K562 (cell line): ENCODE measurements around the gene CD164. TPM values are rescaled to one million over a fixed set of nuclear protein-coding genes. Genes with fewer than 3 reads are reported as not detected.
A peak's percentile ranks its signal among the peaks of the same experiment; 100 is the strongest.

Experiments
- BRD9 ChIP-seq: fragments of 450-650 bp; IDR thresholded peaks from 2 replicates; pipeline ENCODE4 v1.6.1; 2018; ENCODE audit warnings: low read depth; ENCODE audit not compliant: partially characterized antibody
- CBX8 ChIP-seq: fragments of 200-600 bp; sonication (generic); IDR thresholded peaks from 2 replicates; pipeline ENCODE4 v1.6.1; 2012; ENCODE audit warnings: borderline replicate concordance, mixed run types, low read depth, mild to moderate bottlenecking, moderate library complexity, mixed read lengths, low read length, control low read depth, inconsistent platforms; ENCODE audit not compliant: poor library complexity, severe bottlenecking; ENCODE audit errors: extremely low read depth
- CREB1 ChIP-seq, 2 experiments: sonication (generic) in 1 of 2; formaldehyde crosslinking in 1 of 2; IDR thresholded peaks; 2 replicates each; pipeline versions ENCODE4 v1.6.1 to v1.8.0; 2012 to 2022; ENCODE audit warnings: inconsistent platforms in 1 of 2, mild to moderate bottlenecking in 1 of 2, missing genetic modification reagents in 1 of 2, moderate library complexity in 1 of 2
- KDM2B ChIP-seq: fragments of 250-450 bp; sonication (Bioruptor Pico); IDR thresholded peaks from 2 replicates; pipeline ENCODE4 v1.8.0; 2021; ENCODE audit warnings: mild to moderate bottlenecking, moderate library complexity
- MYC ChIP-seq, 2 experiments: fragments of 250-450 bp in 1 of 2; sonication (Bioruptor Pico) in 1 of 2; IDR thresholded peaks; 2 replicates each; pipeline versions ENCODE4 v1.5.1 to v1.6.1; 2012 to 2021; ENCODE audit warnings: low read depth in 2 of 2, borderline replicate concordance in 1 of 2, improper control_type of control experiment in 1 of 2, low read length in 1 of 2, mild to moderate bottlenecking in 1 of 2, moderate library complexity in 1 of 2
- PML ChIP-seq: IDR thresholded peaks from 2 replicates; pipeline ENCODE4 v1.6.1; 2012; ENCODE audit warnings: low read length, inconsistent platforms
- RHOXF2B ChIP-seq: fragments of 250-450 bp; sonication (Bioruptor Pico); conservative IDR thresholded peaks from 2 replicates; pipeline ENCODE4 v1.5.1; 2021
- SAP30 ChIP-seq: fragments of 200-600 bp; sonication (generic); IDR thresholded peaks from 2 replicates; pipeline ENCODE4 v1.6.1; 2012; ENCODE audit warnings: borderline replicate concordance, low read depth, mild to moderate bottlenecking, moderate library complexity, low read length, control low read depth, inconsistent platforms; ENCODE audit not compliant: insufficient read depth, poor library complexity, severe bottlenecking
- XRCC3 ChIP-seq: fragments of 450-650 bp; IDR thresholded peaks from 2 replicates; pipeline ENCODE4 v1.6.1; 2017; ENCODE audit warnings: mild to moderate bottlenecking, moderate library complexity
- ZC3H4 ChIP-seq: sonication (generic); formaldehyde crosslinking; IDR thresholded peaks from 2 replicates; pipeline ENCODE4 v1.9.0; 2021; ENCODE audit warnings: missing genetic modification reagents, borderline replicate concordance
- ZKSCAN1 ChIP-seq: fragments of 150-350 bp; IDR thresholded peaks from 2 replicates; pipeline ENCODE4 v1.6.1; 2016; ENCODE audit warnings: low read depth, low read length
- polyA plus RNA-seq, 8 experiments: library from polyadenylated mRNA; depleted of rRNA in 4 of 8; stranded (reverse) in 5 of 8; unstranded in 3 of 8; fragments of >200 nt; fragmentation: Nextera tagmentation in 2 of 8; fragmentation: Illumina TruSeq in 1 of 8; extraction: Ambion mirVana in 2 of 8; extraction: Trizol in 1 of 8; gene quantifications; 2 replicates each; pipeline versions ENCODE4 v1.2.1 to v1.2.3, GENCODE V29; 2011 to 2014; ENCODE audit warnings: inconsistent platforms in 1 of 8, missing spikeins in 1 of 8
- total RNA-seq, 7 experiments: library from RNA; depleted of rRNA in 6 of 7; stranded (reverse); fragments of >200 nt in 6 of 7; fragmentation: Illumina TruSeq in 2 of 7; extraction: Trizol in 2 of 7; gene quantifications; 2 replicates each; pipeline versions ENCODE4 v1.2.1 to v1.2.3, GENCODE V29; 2011 to 2021; ENCODE audit warnings: low replicate concordance in 1 of 7
- TF ChIP-seq, protein P1 (sequence below), 2 experiments: fragments of 450-650 bp; IDR thresholded peaks; 2 replicates each; pipeline ENCODE4 v1.6.1; 2016; ENCODE audit warnings: mild to moderate bottlenecking in 2 of 2, borderline replicate concordance in 1 of 2, low read depth in 1 of 2, moderate library complexity in 1 of 2
- TF ChIP-seq, protein P2 (sequence below): IDR thresholded peaks from 2 replicates; pipeline ENCODE4 v1.6.1; 2016; ENCODE audit warnings: missing genetic modification characterization, missing compliant biosample characterization
- TF ChIP-seq, protein P3 (sequence below), 2 experiments: IDR thresholded peaks; 2 replicates each; pipeline ENCODE4 v1.6.1; 2011; ENCODE audit warnings: borderline replicate concordance in 1 of 2, control low read depth in 1 of 2, low read depth in 1 of 2, low read length in 1 of 2, mild to moderate bottlenecking in 1 of 2, mixed read lengths in 1 of 2, moderate library complexity in 1 of 2; ENCODE audit not compliant: insufficient read depth in 1 of 2, insufficient read length in 1 of 2, poor library complexity in 1 of 2, severe bottlenecking in 1 of 2; ENCODE audit errors: extremely low read depth in 1 of 2

Gene CD164
- total and polyA plus RNA-seq, 9 of the 15 experiments (the other 6 are each of a cell fraction or from before 2014, with no cell fraction given) = 79.5 to 317 (median 165) TPM

DNA sequence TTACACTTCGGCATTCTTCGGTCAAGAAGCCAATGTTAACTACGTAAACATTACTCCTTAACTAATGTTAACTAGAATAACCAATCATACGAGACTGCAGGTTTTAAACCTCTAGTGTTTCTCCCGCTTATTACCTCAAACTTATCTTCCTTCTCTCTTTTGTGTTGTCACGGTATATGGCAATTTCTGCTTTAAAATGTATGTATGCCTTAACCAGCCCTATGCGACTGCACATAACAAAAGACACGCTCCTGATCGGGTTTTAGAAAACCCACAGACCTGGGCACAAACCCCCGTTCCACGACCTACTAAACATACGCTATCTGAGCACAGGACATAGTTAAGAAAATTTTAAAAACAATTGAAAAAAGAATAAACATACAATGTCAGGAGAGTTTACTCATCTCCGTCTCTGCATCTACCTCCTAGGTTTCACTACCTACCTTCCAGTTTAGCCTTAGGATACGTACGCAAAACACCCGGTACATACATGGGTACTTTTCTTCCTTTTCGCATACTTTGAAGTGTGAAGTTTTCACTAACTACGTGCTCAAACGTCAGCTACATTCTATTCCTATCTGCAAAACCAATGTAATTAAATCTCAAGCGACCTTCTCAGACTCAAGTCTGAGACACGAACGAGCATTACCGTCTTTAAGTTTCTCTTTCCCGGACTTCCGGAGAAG, 1.1 kb downstream of the CD164 start (continued):
- TF ChIP-seq, protein P1, sequence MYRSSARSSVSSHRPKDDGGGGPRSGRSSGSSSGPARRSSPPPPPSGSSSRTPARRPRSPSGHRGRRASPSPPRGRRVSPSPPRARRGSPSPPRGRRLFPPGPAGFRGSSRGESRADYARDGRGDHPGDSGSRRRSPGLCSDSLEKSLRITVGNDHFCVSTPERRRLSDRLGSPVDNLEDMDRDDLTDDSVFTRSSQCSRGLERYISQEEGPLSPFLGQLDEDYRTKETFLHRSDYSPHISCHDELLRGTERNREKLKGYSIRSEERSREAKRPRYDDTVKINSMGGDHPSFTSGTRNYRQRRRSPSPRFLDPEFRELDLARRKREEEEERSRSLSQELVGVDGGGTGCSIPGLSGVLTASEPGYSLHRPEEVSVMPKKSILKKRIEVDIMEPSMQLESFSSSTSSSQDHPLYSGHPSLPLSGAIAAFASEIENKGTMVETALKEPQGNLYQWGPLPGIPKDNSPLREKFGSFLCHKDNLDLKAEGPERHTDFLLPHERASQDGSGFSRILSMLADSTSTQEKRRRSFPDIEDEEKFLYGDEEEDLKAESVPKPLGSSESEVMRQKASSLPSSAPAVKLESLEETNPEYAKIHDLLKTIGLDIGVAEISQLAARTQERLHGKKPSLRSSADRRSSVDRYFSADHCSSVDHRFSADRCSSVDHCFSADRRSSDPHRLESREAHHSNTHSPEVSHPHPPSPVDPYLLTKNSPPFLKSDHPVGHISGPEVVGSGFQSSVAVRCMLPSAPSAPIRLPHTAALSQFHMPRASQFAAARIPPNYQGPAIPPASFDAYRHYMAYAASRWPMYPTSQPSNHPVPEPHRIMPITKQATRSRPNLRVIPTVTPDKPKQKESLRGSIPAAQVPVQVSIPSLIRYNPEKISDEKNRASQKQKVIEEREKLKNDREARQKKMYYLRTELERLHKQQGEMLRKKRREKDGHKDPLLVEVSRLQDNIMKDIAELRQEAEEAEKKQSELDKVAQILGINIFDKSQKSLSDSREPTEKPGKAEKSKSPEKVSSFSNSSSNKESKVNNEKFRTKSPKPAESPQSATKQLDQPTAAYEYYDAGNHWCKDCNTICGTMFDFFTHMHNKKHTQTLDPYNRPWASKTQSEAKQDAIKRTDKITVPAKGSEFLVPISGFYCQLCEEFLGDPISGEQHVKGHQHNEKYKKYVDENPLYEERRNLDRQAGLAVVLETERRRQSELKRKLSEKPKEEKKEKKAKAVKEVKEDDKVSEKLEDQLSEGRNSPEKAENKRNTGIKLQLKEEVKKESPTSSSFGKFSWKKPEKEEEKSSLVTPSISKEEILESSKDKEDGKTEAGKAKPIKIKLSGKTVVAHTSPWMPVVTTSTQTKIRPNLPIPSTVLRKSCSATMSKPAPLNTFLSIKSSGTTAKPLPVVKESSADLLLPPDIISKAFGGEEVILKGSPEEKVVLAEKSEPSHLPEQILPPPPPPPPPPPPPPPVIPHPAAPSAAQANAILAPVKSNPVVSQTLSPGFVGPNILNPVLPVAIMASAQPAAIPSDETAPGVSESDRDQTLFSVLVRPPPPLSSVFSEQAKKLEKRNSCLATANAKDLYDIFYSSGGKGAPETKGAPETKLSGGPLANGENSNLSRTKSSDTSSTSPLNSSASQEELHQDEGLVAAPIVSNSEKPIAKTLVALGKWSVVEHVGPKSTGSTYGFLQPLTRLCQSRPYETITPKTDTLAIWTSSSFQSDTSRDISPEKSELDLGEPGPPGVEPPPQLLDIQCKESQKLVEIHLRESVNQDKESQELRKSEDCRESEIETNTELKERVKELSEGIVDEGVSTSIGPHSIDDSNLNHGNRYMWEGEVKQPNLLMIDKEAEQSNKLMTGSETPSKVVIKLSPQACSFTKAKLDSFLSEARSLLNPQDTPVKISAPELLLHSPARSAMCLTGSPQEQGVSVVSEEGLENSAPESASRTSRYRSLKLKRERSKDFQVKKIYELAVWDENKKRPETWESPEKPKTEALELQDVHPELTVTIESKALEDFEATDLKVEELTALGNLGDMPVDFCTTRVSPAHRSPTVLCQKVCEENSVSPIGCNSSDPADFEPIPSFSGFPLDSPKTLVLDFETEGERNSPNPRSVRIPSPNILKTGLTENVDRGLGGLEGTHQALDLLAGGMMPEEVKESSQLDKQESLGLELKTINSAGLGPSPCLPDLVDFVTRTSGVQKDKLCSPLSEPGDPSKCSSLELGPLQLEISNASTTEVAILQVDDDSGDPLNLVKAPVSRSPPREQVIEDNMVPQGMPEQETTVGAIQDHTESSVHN (IDR thresholded peaks at IDR 0.05; ENCODE audit: borderline replicate concordance in 1 of 2, low read depth in 1 of 2) = no peak
- TF ChIP-seq RHOXF2B (CRISPR knock-in tag) (no peak), XRCC3 (no peak), ZC3H4 (CRISPR knock-in tag) (no peak), BRD9 (peak; percentile 46), MYC (IDR thresholded peaks at IDR 0.05; ENCODE audit: low read depth, low read length) (no peak), MYC (CRISPR knock-in tag; IDR thresholded peaks at IDR 0.05; ENCODE audit: borderline replicate concordance, low read depth) (no peak), KDM2B (CRISPR knock-in tag) (no peak), PML (no peak), SAP30 (peak; percentile 50), CBX8 (no peak), ZKSCAN1 (no peak), CREB1 (IDR thresholded peaks at IDR 0.05) (no peak), CREB1 (CRISPR knock-in tag; IDR thresholded peaks at IDR 0.05) (0 out of 2 replicates have a peak, but pooled peaks have one; percentile 24)
- TF ChIP-seq, protein P2, sequence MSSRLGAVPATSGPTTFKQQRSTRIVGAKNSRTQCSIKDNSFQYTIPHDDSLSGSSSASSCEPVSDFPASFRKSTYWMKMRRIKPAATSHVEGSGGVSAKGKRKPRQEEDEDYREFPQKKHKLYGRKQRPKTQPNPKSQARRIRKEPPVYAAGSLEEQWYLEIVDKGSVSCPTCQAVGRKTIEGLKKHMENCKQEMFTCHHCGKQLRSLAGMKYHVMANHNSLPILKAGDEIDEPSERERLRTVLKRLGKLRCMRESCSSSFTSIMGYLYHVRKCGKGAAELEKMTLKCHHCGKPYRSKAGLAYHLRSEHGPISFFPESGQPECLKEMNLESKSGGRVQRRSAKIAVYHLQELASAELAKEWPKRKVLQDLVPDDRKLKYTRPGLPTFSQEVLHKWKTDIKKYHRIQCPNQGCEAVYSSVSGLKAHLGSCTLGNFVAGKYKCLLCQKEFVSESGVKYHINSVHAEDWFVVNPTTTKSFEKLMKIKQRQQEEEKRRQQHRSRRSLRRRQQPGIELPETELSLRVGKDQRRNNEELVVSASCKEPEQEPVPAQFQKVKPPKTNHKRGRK (tag) = no peak
- TF ChIP-seq, protein P3, sequence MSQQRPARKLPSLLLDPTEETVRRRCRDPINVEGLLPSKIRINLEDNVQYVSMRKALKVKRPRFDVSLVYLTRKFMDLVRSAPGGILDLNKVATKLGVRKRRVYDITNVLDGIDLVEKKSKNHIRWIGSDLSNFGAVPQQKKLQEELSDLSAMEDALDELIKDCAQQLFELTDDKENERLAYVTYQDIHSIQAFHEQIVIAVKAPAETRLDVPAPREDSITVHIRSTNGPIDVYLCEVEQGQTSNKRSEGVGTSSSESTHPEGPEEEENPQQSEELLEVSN (IDR thresholded peaks at IDR 0.05; ENCODE audit: borderline replicate concordance in 1 of 2, extremely low read depth in 1 of 2, insufficient read depth in 1 of 2, insufficient read length in 1 of 2, low read depth in 1 of 2, low read length in 1 of 2, poor library complexity in 1 of 2, severe bottlenecking in 1 of 2) = no peak
